Breast epithelium (tissue), 4 donors: Measurements from ENCODE around the gene PHLDA1. TPM values are rescaled to one million over a fixed set of nuclear protein-coding genes. Genes with fewer than 3 reads are reported as not detected.

Source experiments
- DNase-seq, 2 donors: peaks; one replicate each; pipeline ENCODE4 v3.0.0-alpha.2; 2019; ENCODE audit warnings: low spot score in 2 of 2
- H3K27ac ChIP-seq, 2 donors: fragments of 200-600 bp; sonication (generic) in 1 of 2; one replicate each; pipeline ENCODE4 v1.5.1; 2016 to 2019; ENCODE audit warnings: mild to moderate bottlenecking in 1 of 2
- H3K27me3 ChIP-seq, 2 donors: fragments of 200-600 bp; sonication (generic) in 1 of 2; one replicate each; pipeline versions ENCODE4 v1.5.1 to v1.6.0; 2017 to 2019; ENCODE audit warnings: control low read depth in 1 of 2, mild to moderate bottlenecking in 1 of 2
- H3K36me3 ChIP-seq: fragments of 200-600 bp; one replicate; pipeline ENCODE4 v1.5.1; 2019
- H3K4me1 ChIP-seq, 2 donors: fragments of 200-600 bp; sonication (generic); one replicate each; pipeline ENCODE4 v1.5.1; 2016 to 2019; ENCODE audit warnings: control low read depth in 1 of 2
- H3K4me3 ChIP-seq, 3 donors: fragments of 200-600 bp; sonication (generic); 1 replicate in 2 of 3; 2 replicates in 1 of 3; pipeline ENCODE4 v1.5.1; 2016 to 2019; ENCODE audit warnings: mild to moderate bottlenecking in 3 of 3, moderate library complexity in 2 of 3
- H3K9me3 ChIP-seq, 2 donors: fragments of 200-600 bp; sonication (generic) in 1 of 2; one replicate each; pipeline ENCODE4 v1.5.1; 2016 to 2019; ENCODE audit warnings: control low read depth in 1 of 2
- POLR2A ChIP-seq: fragments of 450-650 bp; IDR thresholded peaks from one replicate; pipeline ENCODE4 v1.6.1; 2016; ENCODE audit warnings: antibody characterized with exemption, mild to moderate bottlenecking, moderate library complexity
- POLR2AphosphoS5 ChIP-seq, 3 donors: sonication (generic); formaldehyde crosslinking; IDR thresholded peaks; one replicate each; pipeline ENCODE4 v1.6.1; 2017; ENCODE audit warnings: antibody characterized with exemption in 3 of 3
- intact Hi-C: fragments of 100-400 bp; cut with DNase I; formaldehyde crosslinking; loops from one replicate; pipeline ENCODE4 v1.15.1; 2023; ENCODE audit warnings: low total_unique reads
- total RNA-seq, 3 donors: library from RNA; depleted of rRNA; stranded (reverse); fragments of >200 nt; gene quantifications; one replicate each; pipeline ENCODE4 v1.1.0, GENCODE V29; 2016
- TF ChIP-seq, protein P1 (sequence below), 3 donors: fragments of 450-650 bp; IDR thresholded peaks; one replicate each; pipeline ENCODE4 v1.5.1; 2016 to 2017; ENCODE audit warnings: antibody characterized with exemption in 3 of 3, mild to moderate bottlenecking in 3 of 3, moderate library complexity in 3 of 3

PHLDA1 gene
- total RNA-seq, 3 donors from 2014 or later, result 5.8 to 32.6 (median 23.6) TPM

DNA sequence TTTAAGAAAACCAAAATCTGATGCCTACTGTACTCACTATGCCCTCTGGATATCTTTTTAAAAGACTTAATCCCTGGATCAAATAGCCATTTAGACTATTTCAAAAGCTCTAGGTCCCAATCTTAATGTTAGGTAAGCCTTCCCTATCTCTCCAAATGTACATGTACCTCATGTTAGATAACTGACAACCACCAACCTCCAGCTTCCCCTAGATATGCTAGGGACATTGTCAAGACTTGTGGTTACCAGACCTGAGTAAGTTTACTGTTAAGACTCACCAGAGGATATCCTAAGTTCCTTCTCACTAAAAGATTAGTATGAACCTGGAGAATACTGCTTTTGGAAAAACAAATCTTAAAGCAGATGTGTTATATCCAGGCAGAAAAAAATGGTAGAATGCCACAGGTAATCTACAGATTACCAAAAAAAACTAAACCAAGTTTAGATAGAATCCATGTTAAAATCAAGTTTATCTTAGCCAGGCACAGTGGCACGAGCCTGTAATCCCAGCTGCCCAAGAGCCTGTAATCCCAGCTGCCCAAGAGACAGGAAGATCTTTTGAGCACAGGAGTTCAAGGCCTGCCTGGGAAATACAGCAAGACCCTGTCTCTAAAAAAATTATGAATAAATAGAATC is 43.2 kb upstream of the PHLDA1 start:
- intact Hi-C loops, result no loop called here
- DNase-seq, result no peak
- Histone ChIP-seq H3K36me3 (no peaks in the 10 kb centered on the region), H3K27ac (no peak overlapping the region), H3K9me3 (peaks cover 0 to 13% of the 10 kb centered on the region in 2 donors), H3K27me3 (no peaks in the 10 kb centered on the region), H3K4me3 (no peak overlapping the region), H3K4me1 (no peaks in the 10 kb centered on the region)
- TF ChIP-seq POLR2A, result no peak
- no peak for TF ChIP-seq POLR2AphosphoS5 (IDR thresholded peaks at IDR 0.05)
- TF ChIP-seq, protein P1, sequence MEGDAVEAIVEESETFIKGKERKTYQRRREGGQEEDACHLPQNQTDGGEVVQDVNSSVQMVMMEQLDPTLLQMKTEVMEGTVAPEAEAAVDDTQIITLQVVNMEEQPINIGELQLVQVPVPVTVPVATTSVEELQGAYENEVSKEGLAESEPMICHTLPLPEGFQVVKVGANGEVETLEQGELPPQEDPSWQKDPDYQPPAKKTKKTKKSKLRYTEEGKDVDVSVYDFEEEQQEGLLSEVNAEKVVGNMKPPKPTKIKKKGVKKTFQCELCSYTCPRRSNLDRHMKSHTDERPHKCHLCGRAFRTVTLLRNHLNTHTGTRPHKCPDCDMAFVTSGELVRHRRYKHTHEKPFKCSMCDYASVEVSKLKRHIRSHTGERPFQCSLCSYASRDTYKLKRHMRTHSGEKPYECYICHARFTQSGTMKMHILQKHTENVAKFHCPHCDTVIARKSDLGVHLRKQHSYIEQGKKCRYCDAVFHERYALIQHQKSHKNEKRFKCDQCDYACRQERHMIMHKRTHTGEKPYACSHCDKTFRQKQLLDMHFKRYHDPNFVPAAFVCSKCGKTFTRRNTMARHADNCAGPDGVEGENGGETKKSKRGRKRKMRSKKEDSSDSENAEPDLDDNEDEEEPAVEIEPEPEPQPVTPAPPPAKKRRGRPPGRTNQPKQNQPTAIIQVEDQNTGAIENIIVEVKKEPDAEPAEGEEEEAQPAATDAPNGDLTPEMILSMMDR (IDR thresholded peaks at IDR 0.05), result no peak

GRCh38 chr12:76073561-76073960 is 42.0 kb upstream of the PHLDA1 start:
- H3K9me3 ChIP-seq, result peaks cover 0 to 5% of the 10 kb centered on the region in 2 donors
- no peak for TF ChIP-seq POLR2A
- TF ChIP-seq POLR2AphosphoS5 (IDR thresholded peaks at IDR 0.05), result no peak
- TF ChIP-seq, protein P1 (IDR thresholded peaks at IDR 0.05), result no peak
- no peaks in the 10 kb centered on the region for H3K27me3 ChIP-seq
- H3K36me3 ChIP-seq, result no peaks in the 10 kb centered on the region
- DNase-seq, result no peak
- H3K4me1 ChIP-seq, result no peaks in the 10 kb centered on the region
- no peak overlapping the region for H3K27ac ChIP-seq
- intact Hi-C loops, result no loop called here
- H3K4me3 ChIP-seq, result no peak overlapping the region

- H3K27ac ChIP-seq, result no peak overlapping the region
- no peaks in the 10 kb centered on the region for H3K9me3 ChIP-seq
- H3K27me3 ChIP-seq, result no peaks in the 10 kb centered on the region
- TF ChIP-seq POLR2A (no peak), POLR2AphosphoS5 (IDR thresholded peaks at IDR 0.05) (no peak)
- TF ChIP-seq, protein P1 (IDR thresholded peaks at IDR 0.05), result no peak
- intact Hi-C loops, result no loop called here
- no peaks in the 10 kb centered on the region for H3K4me1 ChIP-seq
- no peaks in the 10 kb centered on the region for H3K36me3 ChIP-seq
- H3K4me3 ChIP-seq, result no peak overlapping the region
- no peak for DNase-seq
These were observed 41.0 kb upstream of the PHLDA1 start for GRCh38 chr12:76072568-76072967.

DNA sequence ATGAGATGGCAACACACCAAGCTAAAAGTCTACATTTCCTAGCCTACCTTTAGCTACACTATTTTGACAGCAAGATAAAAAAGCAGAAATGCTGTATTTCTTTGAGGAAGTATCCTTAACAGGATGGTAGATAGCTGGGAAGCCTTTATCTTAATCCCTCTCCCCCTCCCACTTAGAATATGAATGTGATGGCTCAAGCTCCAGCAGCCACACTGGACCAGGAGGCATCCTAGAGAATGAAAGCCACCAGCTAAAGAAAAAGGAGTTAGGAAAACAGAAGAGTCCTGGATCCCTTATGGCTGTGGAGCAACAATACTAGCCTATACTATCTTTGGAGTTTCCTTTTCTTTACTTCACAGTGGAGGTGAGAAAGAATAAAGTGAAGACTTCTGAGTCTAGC is 37.8 kb upstream of the PHLDA1 start:
- no peak overlapping the region for H3K27ac ChIP-seq
- no peaks in the 10 kb centered on the region for H3K36me3 ChIP-seq
- no peaks in the 10 kb centered on the region for H3K27me3 ChIP-seq
- intact Hi-C loops, result no loop called here
- H3K4me1 ChIP-seq, result no peaks in the 10 kb centered on the region
- peaks cover 0 to 13% of the 10 kb centered on the region in 2 donors for H3K9me3 ChIP-seq
- H3K4me3 ChIP-seq, result no peak overlapping the region
- DNase-seq, result no peak
- no peak for TF ChIP-seq POLR2AphosphoS5 (IDR thresholded peaks at IDR 0.05)
- no peak for TF ChIP-seq POLR2A
- TF ChIP-seq, protein P1 (IDR thresholded peaks at IDR 0.05), result no peak

- H3K4me3 ChIP-seq, result no peak overlapping the region
- TF ChIP-seq POLR2A (no peak), POLR2AphosphoS5 (IDR thresholded peaks at IDR 0.05) (no peak)
- TF ChIP-seq, protein P1 (IDR thresholded peaks at IDR 0.05), result no peak
- H3K27me3 ChIP-seq, result no peaks in the 10 kb centered on the region
- DNase-seq, result no peak
- no peaks in the 10 kb centered on the region for H3K4me1 ChIP-seq
- intact Hi-C loops, result no loop called here
- H3K9me3 ChIP-seq, result peaks cover 0 to 19% of the 10 kb centered on the region in 2 donors
- H3K36me3 ChIP-seq, result no peaks in the 10 kb centered on the region
- no peak overlapping the region for H3K27ac ChIP-seq
These were observed 34.3 kb upstream of the PHLDA1 start for GRCh38 chr12:76065917-76066316.
